ENCODE data around the gene IFI44L.
A peak's percentile ranks its signal among the peaks of the same experiment; 100 is the strongest.

IFI44L gene

DNA sequence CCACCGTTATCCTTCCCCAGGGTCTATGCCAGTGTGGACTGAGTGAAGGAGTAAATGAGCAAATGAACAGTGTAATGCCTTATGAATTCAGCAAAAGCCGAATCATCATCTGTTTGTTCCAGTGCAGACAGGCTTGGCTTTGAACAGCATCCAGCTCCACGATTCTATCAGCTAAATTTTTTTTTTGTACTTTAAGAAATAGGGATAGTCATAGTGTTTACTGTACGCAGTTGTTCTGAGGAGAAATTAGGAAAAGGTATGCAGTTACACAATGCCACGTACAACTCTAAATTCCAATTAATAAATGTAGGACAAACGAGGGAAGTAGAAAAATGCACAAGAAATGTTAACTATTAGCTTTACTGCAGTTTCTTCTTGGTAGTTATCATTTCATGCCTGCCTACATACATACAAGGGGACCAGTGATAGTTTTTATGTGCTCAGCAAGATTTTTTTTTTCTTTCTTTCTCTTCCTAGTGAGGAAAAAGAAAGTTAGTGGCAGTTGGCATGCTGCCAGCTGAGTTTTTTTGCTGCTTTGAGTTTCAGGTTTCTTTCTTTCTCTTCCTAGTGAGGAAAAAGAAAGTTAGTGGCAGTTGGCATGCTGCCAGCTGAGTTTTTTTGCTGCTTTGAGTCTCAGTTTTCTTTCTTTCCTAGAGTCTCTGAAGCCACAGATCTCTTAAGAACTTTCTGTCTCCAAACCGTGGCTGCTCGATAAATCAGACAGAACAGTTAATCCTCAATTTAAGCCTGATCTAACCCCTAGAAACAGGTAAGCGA is at the start of gene IFI44L:
Gene IFI44L, plus strand, starts transcription at position 646 of the 777 bp plus-strand sequence. CDS start 7,468 bp downstream, outside the sequence.
- peak; percentile 55 for DNase-seq (ENCODE audit: low read depth)

DNA sequence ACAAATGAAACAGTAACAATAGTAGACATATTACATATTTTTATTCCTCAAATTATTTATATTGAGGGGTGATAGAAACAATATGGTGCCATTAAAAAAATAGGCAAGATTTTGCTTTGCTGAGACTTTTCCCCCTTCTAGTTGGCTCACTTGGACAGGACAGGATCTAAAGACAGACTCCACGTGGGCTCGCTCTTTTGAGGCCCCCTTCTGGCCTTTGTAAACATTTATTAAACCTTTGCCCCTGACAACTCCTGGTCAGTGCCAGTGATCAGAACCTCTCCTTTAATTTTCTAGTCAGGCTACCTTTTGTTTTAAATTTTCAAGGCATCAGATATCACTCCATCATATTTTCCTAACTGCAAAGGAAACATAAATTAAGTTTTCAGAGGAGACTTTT is 49.7 kb upstream of the IFI44L start:
- no peak for DNase-seq (ENCODE audit: low read depth)

DNA sequence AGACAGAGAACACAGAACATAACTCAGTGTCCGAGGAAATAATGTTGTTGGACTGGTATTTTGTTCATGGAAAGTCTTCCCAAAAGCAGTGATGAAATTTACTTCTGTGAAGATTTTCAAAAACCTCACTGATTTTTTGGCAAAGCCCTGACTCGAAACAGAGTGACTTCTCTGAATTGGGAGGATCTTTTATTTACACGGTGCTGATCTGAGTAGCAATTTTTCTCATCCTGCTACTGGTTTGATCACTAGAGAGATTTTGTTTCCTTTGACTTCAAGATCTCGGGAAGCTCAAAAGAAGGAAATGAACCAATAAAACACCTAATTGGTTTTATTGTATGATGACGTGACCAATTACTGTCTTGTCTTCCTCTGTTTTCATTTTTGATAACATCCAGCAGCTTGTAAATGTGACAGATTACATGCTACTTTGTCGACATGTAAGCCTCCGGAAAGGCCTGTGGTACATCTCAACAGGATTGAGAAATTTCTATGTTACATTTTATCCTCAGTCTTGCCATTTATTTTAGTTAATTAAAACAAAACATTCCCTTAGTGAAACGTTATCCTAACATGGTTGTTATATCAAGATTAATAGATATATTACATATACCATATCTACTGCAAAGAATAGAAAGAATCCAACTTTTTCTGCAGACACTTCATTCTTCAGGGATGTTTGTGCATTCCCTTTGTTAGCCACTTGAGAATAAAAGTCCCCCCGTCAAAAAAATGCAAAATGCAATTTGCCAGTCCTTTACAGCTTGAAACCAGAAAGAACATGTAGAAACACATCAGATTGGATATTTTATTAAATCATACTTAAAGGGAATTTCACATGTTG is 42.8 kb upstream of the IFI44L start:
- no peak for DNase-seq (ENCODE audit: low read depth)

DNA sequence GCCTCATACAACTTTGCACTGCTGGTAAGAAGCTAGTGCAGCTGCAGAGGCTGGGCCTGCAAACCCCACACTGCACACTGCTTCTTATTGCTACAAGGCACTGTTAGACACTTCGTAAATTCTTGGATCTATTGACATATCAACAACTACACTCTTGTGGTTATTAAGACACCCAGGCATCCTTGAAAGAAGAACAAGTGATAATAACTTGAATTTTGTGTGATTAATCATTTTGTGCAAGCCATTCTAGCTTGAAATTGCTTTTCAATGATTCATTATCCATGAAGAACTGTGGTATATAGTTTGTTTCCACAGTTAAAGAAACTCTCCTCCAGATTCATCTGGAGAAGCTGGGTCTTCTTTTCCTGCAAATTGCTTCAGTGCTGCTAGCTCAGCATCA is 33.7 kb upstream of the IFI44L start:
- no peak for DNase-seq (ENCODE audit: low read depth)

DNA sequence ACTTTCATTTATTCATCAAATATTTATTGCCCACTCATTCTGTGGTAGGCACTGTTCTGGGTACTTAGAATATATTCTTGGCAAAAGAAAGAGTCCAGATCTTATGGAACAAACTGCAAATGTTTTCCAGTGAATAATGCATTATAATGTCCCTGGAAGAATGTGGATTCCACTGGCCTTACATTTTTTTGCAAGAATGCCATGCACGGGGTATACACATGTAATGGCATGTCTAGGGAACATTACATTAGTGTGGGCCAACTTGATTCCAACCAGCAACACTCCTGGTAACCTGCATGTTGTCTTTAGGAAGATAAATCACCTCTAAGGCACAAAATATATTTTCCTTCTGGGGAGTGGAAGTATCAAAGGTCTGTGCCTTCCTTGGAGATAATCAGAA is 33.0 kb upstream of the IFI44L start:
- no peak for DNase-seq (ENCODE audit: low read depth)

GRCh38 chr1:78591971-78592370 is 28.3 kb upstream of the IFI44L start:
- DNase-seq (ENCODE audit: low read depth): no peak

DNA sequence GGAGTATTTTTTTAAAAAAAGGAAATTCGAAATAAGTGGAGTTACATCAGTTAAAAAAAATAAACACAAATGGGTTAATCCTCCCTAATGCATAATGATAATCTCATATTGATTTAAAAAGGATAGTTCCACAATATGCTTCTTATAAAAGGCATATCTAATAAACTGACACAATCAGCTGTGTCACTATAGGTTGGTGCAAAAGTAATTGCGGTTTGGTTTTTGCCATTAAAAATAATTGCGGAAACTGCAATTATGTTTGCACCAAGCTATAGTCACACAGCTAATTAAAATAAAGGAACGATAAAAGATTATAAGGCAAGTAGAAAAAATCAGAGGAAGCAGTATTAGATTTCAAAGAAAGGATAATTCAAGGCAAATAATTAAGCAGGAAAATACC is 21.0 kb upstream of the IFI44L start:
- no peak for DNase-seq (ENCODE audit: low read depth)

DNA sequence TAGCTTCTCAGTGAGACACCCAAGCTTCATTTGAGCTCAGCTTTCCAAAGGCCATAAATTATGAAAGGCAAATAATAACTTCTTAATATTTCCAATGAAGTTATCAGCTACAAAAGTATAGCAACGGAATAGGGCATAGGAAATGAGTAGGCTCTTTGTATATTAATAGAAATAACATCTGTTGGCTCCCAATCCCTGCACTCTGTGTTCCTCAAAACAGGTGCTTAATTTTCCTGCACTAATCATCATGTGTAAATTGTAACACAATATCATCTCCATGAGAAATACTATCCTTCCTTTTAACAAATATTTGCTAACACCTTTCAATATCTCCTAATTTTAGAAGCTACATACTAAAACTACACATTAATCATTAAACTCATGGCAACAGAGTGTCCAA is 19.2 kb upstream of the IFI44L start:
- DNase-seq (ENCODE audit: low read depth): no peak

- no peak for DNase-seq (ENCODE audit: low read depth)
Measured at GRCh38 chr1:78603206-78603605, 17.0 kb upstream of the IFI44L start.

DNA sequence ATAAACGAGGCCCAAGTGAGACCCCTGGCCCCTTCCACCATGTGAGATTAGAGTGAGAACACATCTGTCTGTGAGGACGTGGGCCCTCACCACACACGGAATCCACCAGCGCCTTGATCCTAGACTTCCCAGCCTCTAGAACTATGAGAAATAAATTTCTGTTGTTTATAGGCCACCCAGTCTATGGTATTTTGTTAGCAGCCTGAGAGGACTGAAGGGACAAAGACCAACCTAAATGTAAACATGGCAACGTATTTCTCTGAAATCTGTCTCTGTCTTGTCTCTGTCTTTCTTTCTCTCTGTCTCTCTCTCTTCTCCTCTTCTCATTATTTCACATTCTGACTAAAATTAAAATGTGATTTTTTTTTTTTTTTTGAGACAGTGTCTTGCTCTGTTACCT is 15.6 kb upstream of the IFI44L start:
- DNase-seq (ENCODE audit: low read depth): no peak

DNA sequence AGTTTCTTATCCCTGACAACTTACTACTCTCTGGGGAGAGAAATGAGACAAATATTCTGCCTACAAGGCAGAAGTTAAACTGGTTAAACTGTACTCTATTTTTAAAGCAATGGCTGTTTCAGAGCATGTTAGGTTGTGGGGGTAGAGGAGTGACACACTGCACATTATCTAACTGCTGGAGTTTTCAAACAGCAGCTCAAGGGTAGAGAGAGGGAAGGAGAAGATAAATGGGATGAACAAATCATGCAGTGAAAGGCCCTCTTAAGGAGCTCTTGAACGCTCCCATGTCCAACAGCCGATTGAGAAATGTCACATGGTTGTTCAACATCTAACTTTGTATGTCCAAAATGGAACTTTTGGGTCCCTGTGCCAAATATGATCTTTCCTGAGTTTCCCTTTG is 14.0 kb upstream of the IFI44L start:
- no peak for DNase-seq (ENCODE audit: low read depth)

DNA sequence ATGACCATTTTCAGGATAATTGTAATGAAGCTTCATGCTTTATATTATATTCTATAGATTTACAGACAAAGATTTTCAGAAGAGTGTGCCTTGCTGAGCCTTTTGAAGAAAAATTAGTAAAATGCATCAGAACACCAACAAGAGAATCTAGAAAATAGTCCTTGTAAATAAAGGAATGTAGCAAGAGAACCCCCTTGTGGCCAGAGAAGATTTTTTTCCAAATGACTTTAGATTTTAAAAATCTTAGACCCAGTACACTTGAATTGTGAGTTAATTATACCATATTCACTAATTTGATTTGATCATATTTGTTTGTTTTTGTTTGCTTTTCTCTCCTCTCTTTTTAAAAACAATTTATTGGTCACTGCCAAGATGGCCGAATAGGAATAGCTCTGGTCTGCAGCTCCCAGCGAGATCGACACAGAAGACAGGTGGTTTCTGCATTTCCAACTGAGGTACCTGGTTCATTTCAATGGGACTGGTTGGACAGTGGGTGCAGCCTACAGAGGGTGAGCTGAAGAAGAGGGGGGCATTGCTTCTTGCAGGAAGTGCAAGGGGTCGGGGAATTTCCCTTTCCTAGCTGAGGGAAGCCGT is 12.8 kb upstream of the IFI44L start:
- DNase-seq (ENCODE audit: low read depth): no peak

DNA sequence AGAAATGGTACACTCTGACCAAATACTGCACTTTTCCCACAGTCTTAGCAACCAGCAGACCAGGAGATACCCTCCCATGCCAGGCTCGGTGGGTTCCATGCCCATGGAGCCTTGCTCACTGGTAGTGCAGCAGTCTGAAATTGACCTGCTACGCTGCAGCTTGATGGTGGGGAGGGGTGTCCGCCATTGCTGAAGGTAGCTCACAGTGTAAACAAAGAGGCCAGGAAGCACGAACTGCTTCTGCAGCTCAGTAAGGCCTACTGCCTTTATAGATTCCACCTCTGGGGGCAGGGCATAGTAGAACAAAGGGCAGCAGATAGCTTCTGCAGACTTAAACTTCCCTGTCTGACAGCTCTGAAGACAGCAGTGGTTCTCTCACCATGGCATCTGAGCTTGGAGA is 12.3 kb upstream of the IFI44L start:
- no peak for DNase-seq (ENCODE audit: low read depth)

DNA sequence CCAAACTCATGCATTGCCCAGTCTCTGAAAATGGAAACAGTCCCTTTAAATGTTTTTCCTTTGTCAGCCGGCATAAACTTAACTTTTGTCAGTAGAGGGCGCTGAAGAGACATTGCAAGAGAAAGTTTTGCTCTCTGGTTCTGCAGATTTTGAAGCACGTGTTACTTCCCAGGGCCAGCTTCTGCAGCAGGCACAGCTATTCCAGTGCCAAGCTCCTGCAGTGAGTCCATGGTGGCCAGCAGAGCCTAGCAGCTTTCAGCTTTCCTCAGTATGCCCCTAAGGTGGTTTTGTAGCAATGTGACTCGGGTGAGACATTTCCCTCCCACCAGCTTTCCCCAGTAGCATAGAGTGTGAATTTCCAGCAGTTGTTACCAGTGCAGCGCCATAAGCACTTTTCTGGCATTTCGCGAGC is 2.6 kb upstream of the IFI44L start:
- DNase-seq (ENCODE audit: low read depth): peak; percentile 39

GRCh38 chr1:78619032-78619431 is 1.2 kb upstream of the IFI44L start:
- DNase-seq (ENCODE audit: low read depth): no peak

GRCh38 chr1:78619446-78619802 is 824 bp upstream of the IFI44L start:
- DNase-seq (ENCODE audit: low read depth): no peak

GRCh38 chr1:78620666-78621065 is 418 bp downstream of the IFI44L start:
- DNase-seq (ENCODE audit: low read depth): no peak

GRCh38 chr1:78622548-78622947 is 2.3 kb downstream of the IFI44L start:
- no peak for DNase-seq (ENCODE audit: low read depth)

DNA sequence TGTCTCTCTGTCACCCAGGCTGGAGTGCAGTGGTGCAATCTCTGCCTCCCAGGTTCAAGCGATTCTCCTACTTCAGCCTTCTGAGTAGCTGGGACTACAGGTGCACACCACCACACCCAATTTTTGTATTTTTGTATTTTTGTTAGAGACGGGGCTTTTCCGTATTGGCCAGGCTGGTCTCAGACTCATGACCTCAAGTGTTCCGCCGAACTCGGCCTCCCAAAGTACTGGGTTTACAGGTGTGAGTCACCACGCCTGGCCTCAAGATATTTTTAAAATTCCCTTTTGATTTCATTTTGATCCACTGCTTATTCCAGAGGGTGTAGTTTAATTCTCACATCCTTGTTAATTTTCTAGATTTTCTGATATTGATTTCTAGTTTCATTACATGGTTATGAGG is 3.8 kb downstream of the IFI44L start:
- DNase-seq (ENCODE audit: low read depth): no peak

- DNase-seq (ENCODE audit: low read depth): no peak
Measured at GRCh38 chr1:78627321-78627720, 7.1 kb downstream of the IFI44L start.

GRCh38 chr1:78630600-78630999 is 10.4 kb downstream of the IFI44L start:
- DNase-seq (ENCODE audit: low read depth): no peak

GRCh38 chr1:78633209-78633608 is 13.0 kb downstream of the IFI44L start:
- DNase-seq (ENCODE audit: low read depth): no peak

GRCh38 chr1:78640462-78640861 is 20.2 kb downstream of the IFI44L start:
- no peak for DNase-seq (ENCODE audit: low read depth)
